GM23338 (cell line): ENCODE results near the gene CD99L2. TPM values are rescaled to one million over a fixed set of nuclear protein-coding genes. Genes with fewer than 3 reads are reported as not detected.

Experiments used
- ATAC-seq: fragments of 200-7000 bp; cut with Tn5 transposase; 3 replicates; pipeline ENCODE4 v1.9.1; 2020
- DNase-seq: peaks from one replicate; pipeline ENCODE4 v3.0.0-alpha.2; 2015; ENCODE audit warnings: low spot score
- H2AFZ ChIP-seq: fragments of 200-600 bp; sonication (generic); 2 replicates; pipeline ENCODE4 v1.8.0; 2016; ENCODE audit warnings: antibody characterized with exemption, mild to moderate bottlenecking, moderate library complexity
- H3F3A ChIP-seq: fragments of 200-600 bp; sonication (generic); replicated peaks from 2 replicates; pipeline ENCODE4 v1.8.0; 2017; ENCODE audit warnings: antibody characterized with exemption, mixed run types, low read depth
- H3K27ac ChIP-seq: fragments of 200-600 bp; sonication (generic); 2 replicates; pipeline ENCODE4 v1.6.1; 2016; ENCODE audit warnings: low read depth
- H3K27me3 ChIP-seq: fragments of 200-600 bp; sonication (generic); 2 replicates; pipeline ENCODE4 v1.8.0; 2016; ENCODE audit warnings: mild to moderate bottlenecking, mixed run types, moderate library complexity; ENCODE audit not compliant: insufficient read depth
- H3K36me3 ChIP-seq: fragments of 200-600 bp; sonication (generic); 2 replicates; pipeline ENCODE4 v1.8.0; 2016; ENCODE audit warnings: mild to moderate bottlenecking; ENCODE audit not compliant: insufficient read depth
- H3K4me1 ChIP-seq: fragments of 200-600 bp; sonication (generic); 2 replicates; pipeline ENCODE4 v1.8.0; 2016; ENCODE audit warnings: mild to moderate bottlenecking, moderate library complexity; ENCODE audit not compliant: insufficient read depth
- H3K4me2 ChIP-seq: fragments of 200-600 bp; sonication (generic); 2 replicates; pipeline ENCODE4 v1.7.1; 2017; ENCODE audit warnings: mixed run types
- H3K4me3 ChIP-seq: fragments of 200-600 bp; sonication (generic); 2 replicates; pipeline ENCODE4 v1.6.1; 2016; ENCODE audit warnings: mixed run types
- H3K79me2 ChIP-seq: fragments of 200-600 bp; sonication (generic); replicated peaks from 2 replicates; pipeline ENCODE4 v1.8.0; 2017; ENCODE audit warnings: mild to moderate bottlenecking; ENCODE audit not compliant: insufficient read depth
- H3K9me2 ChIP-seq: fragments of 200-600 bp; sonication (generic); 2 replicates; pipeline ENCODE4 v1.8.0; 2017; ENCODE audit not compliant: insufficient read depth
- H4K20me1 ChIP-seq: fragments of 200-600 bp; sonication (generic); replicated peaks from 2 replicates; pipeline ENCODE4 v1.8.0; 2017; ENCODE audit warnings: mild to moderate bottlenecking; ENCODE audit not compliant: insufficient read depth
- H3K27ac Mint-ChIP-seq: 2 replicates; pipeline ENCODE4 v1.8.0; 2020; ENCODE audit warnings: inconsistent platforms, mild to moderate bottlenecking, moderate library complexity, mixed read lengths
- H3K27me3 Mint-ChIP-seq: 3 replicates; pipeline ENCODE4 v1.8.0; 2022; ENCODE audit warnings: low read depth, mild to moderate bottlenecking, moderate library complexity, mixed read lengths, inconsistent platforms; ENCODE audit not compliant: insufficient read depth, poor library complexity
- H3K36me3 Mint-ChIP-seq: 3 replicates; pipeline ENCODE4 v1.8.0; 2021; ENCODE audit warnings: low read depth, mild to moderate bottlenecking, inconsistent platforms, moderate library complexity, mixed read lengths
- H3K4me1 Mint-ChIP-seq: 3 replicates; pipeline ENCODE4 v1.8.0; 2020; ENCODE audit warnings: mild to moderate bottlenecking, inconsistent platforms, mixed read lengths
- H3K4me3 Mint-ChIP-seq: 3 replicates; pipeline ENCODE4 v1.8.0; 2021; ENCODE audit warnings: moderate library complexity, mild to moderate bottlenecking, inconsistent platforms, mixed read lengths
- H3K9me3 Mint-ChIP-seq: 3 replicates; pipeline ENCODE4 v1.8.0; 2020; ENCODE audit warnings: moderate library complexity, mild to moderate bottlenecking, inconsistent platforms, mixed read lengths
- CTCF ChIP-seq, 2 experiments: fragments of 200-600 bp in 1 of 2; sonication (generic) in 1 of 2; conservative IDR thresholded peaks; 2 replicates each; pipeline versions ENCODE4 v1.5.1 to v1.6.1; 2016 to 2017; ENCODE audit warnings: antibody characterized with exemption in 2 of 2, low read depth in 2 of 2, mild to moderate bottlenecking in 2 of 2, moderate library complexity in 1 of 2
- JUNB ChIP-seq: IDR thresholded peaks from one replicate; pipeline ENCODE4 v1.6.1; 2016; ENCODE audit warnings: antibody characterized with exemption; ENCODE audit not compliant: unreplicated experiment
- NANOG ChIP-seq: IDR thresholded peaks from 2 replicates; pipeline ENCODE4 v1.6.1; 2016; ENCODE audit warnings: antibody characterized with exemption, borderline replicate concordance
- POLR2AphosphoS5 ChIP-seq: IDR thresholded peaks from 2 replicates; pipeline ENCODE4 v1.6.1; 2016; ENCODE audit warnings: antibody characterized with exemption, low read depth
- REST ChIP-seq: IDR thresholded peaks from one replicate; pipeline ENCODE4 v1.6.1; 2018; ENCODE audit warnings: antibody characterized with exemption; ENCODE audit not compliant: unreplicated experiment
- STAT1 ChIP-seq: IDR thresholded peaks from one replicate; pipeline ENCODE4 v1.6.1; 2016; ENCODE audit warnings: antibody characterized with exemption; ENCODE audit not compliant: unreplicated experiment
- ZNF114 ChIP-seq: fragments of 250-450 bp; sonication (Bioruptor Pico); IDR thresholded peaks from 2 replicates; pipeline ENCODE4 v1.5.0; 2020; ENCODE audit warnings: mild to moderate bottlenecking, moderate library complexity
- ZNF331 ChIP-seq: fragments of 250-450 bp; sonication (Bioruptor Pico); IDR thresholded peaks from 2 replicates; pipeline ENCODE4 v1.5.0; 2020; ENCODE audit warnings: low read depth, mild to moderate bottlenecking, moderate library complexity
- polyA plus RNA-seq: library from polyadenylated mRNA; unstranded; fragments of >200 nt; fragmentation: Nextera tagmentation; extraction: Ambion mirVana; gene quantifications from 2 replicates; pipeline ENCODE4 v1.2.1, GENCODE V29; 2016
- total RNA-seq: library from RNA; depleted of rRNA; stranded (reverse); fragments of >200 nt; shearing (Covaris generic); gene quantifications from 2 replicates; pipeline ENCODE4 v1.2.3, GENCODE V29; 2014
- TF ChIP-seq, protein P1 (sequence below): fragments of 250-450 bp; sonication (Bioruptor Pico); IDR thresholded peaks from 2 replicates; pipeline ENCODE4 v1.5.0; 2020; ENCODE audit warnings: mild to moderate bottlenecking, moderate library complexity

Gene CD99L2
- total and polyA plus RNA-seq, 2 experiments from 2014 or later: 2.6 to 6.4 TPM

- Histone ChIP-seq H2AFZ (no peak overlapping the region), H3K4me3 (no peak overlapping the region), H3K79me2 (no peaks in the 10 kb centered on the region), H3K4me1 (peaks cover 10% of the 10 kb centered on the region), H3K27ac (0 out of 2 replicates have a peak overlapping the region, but pooled peaks have one; percentile 43), H3K9me2 (no peaks in the 10 kb centered on the region), H3F3A (no peaks in the 10 kb centered on the region), H4K20me1 (no peaks in the 10 kb centered on the region), H3K4me2 (no peak overlapping the region), H3K27me3 (no peaks in the 10 kb centered on the region), H3K36me3 (no peaks in the 10 kb centered on the region)
- Mint-ChIP-seq H3K4me3 (no peak overlapping the region), H3K4me1 (peaks cover 25% of the 10 kb centered on the region), H3K9me3 (peaks cover 8% of the 10 kb centered on the region), H3K27me3 (peaks cover 8% of the 10 kb centered on the region), H3K27ac (no peak overlapping the region), H3K36me3 (0 out of 3 replicates have a peak, but pooled peaks cover 3% of the 10 kb centered on the region)
- DNase-seq: peak; percentile 49
- TF ChIP-seq CTCF (conservative IDR thresholded peaks at IDR 0.05; ENCODE audit: low read depth in 2 of 2): 0 out of 4 replicates have a peak, but pooled peaks of 1 of the 2 experiments have one; percentile 9
- TF ChIP-seq, protein P1, sequence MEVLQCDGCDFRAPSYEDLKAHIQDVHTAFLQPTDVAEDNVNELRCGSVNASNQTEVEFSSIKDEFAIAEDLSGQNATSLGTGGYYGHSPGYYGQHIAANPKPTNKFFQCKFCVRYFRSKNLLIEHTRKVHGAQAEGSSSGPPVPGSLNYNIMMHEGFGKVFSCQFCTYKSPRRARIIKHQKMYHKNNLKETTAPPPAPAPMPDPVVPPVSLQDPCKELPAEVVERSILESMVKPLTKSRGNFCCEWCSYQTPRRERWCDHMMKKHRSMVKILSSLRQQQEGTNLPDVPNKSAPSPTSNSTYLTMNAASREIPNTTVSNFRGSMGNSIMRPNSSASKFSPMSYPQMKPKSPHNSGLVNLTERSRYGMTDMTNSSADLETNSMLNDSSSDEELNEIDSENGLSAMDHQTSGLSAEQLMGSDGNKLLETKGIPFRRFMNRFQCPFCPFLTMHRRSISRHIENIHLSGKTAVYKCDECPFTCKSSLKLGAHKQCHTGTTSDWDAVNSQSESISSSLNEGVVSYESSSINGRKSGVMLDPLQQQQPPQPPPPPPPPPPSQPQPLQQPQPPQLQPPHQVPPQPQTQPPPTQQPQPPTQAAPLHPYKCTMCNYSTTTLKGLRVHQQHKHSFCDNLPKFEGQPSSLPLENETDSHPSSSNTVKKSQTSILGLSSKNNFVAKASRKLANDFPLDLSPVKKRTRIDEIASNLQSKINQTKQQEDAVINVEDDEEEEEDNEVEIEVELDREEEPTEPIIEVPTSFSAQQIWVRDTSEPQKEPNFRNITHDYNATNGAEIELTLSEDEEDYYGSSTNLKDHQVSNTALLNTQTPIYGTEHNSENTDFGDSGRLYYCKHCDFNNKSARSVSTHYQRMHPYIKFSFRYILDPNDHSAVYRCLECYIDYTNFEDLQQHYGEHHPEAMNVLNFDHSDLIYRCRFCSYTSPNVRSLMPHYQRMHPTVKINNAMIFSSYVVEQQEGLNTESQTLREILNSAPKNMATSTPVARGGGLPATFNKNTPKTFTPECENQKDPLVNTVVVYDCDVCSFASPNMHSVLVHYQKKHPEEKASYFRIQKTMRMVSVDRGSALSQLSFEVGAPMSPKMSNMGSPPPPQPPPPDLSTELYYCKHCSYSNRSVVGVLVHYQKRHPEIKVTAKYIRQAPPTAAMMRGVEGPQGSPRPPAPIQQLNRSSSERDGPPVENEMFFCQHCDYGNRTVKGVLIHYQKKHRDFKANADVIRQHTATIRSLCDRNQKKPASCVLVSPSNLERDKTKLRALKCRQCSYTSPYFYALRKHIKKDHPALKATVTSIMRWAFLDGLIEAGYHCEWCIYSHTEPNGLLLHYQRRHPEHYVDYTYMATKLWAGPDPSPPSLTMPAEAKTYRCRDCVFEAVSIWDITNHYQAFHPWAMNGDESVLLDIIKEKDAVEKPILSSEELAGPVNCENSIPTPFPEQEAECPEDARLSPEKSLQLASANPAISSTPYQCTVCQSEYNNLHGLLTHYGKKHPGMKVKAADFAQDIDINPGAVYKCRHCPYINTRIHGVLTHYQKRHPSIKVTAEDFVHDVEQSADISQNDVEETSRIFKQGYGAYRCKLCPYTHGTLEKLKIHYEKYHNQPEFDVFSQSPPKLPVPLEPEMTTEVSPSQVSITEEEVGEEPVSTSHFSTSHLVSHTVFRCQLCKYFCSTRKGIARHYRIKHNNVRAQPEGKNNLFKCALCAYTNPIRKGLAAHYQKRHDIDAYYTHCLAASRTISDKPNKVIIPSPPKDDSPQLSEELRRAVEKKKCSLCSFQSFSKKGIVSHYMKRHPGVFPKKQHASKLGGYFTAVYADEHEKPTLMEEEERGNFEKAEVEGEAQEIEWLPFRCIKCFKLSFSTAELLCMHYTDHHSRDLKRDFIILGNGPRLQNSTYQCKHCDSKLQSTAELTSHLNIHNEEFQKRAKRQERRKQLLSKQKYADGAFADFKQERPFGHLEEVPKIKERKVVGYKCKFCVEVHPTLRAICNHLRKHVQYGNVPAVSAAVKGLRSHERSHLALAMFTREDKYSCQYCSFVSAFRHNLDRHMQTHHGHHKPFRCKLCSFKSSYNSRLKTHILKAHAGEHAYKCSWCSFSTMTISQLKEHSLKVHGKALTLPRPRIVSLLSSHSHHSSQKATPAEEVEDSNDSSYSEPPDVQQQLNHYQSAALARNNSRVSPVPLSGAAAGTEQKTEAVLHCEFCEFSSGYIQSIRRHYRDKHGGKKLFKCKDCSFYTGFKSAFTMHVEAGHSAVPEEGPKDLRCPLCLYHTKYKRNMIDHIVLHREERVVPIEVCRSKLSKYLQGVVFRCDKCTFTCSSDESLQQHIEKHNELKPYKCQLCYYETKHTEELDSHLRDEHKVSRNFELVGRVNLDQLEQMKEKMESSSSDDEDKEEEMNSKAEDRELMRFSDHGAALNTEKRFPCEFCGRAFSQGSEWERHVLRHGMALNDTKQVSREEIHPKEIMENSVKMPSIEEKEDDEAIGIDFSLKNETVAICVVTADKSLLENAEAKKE (CRISPR knock-in tag): peak; percentile 48; the same call in 1 of the 2 replicates
- TF ChIP-seq ZNF331 (CRISPR knock-in tag): no peak
- ATAC-seq: peak; percentile 76
These were observed 36.0 kb upstream of the CD99L2 start for GRCh38 chrX:150934453-150934852.

DNA sequence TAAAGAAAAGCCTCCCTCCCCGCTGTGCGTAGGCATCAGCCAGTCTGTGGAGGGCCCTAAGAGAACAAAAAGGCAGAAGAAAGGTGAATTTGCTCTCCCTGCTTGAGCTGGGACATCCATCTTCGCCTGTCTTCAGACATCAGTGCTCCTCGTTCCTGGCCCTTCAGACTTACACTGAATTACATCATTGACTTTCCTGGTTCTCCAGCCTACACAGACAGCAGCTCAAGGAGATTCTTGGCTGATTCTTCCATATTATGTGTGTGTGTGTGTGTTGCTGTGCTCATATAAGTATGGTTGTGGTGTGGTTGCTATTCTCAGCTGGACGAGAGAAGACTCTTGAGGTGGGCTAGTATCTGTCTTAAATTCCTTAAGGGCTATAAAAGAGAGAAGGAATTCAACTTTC lies 35.5 kb upstream of the CD99L2 start:
- H3K4me2 ChIP-seq: no peak overlapping the region
- peaks cover 8% of the 10 kb centered on the region for H3K27me3 Mint-ChIP-seq
- TF ChIP-seq ZNF114 (CRISPR knock-in tag): no peak
- no peak for TF ChIP-seq NANOG
- no peak for TF ChIP-seq JUNB
- no peak for TF ChIP-seq STAT1
- no peak for TF ChIP-seq REST
- no peak for TF ChIP-seq POLR2AphosphoS5

More for the DNA sequence above, 35.5 kb upstream of the CD99L2 start:
- H3K4me1 Mint-ChIP-seq: peaks cover 25% of the 10 kb centered on the region
- Histone ChIP-seq H2AFZ (no peak overlapping the region), H3F3A (no peaks in the 10 kb centered on the region), H3K9me2 (no peaks in the 10 kb centered on the region), H3K27me3 (no peaks in the 10 kb centered on the region), H3K27ac (no peak overlapping the region), H4K20me1 (no peaks in the 10 kb centered on the region), H3K4me3 (no peak overlapping the region), H3K4me1 (peaks cover 10% of the 10 kb centered on the region), H3K36me3 (no peaks in the 10 kb centered on the region), H3K79me2 (no peaks in the 10 kb centered on the region)
- 0 out of 3 replicates have a peak, but pooled peaks cover 3% of the 10 kb centered on the region for H3K36me3 Mint-ChIP-seq
- no peak overlapping the region for H3K27ac Mint-ChIP-seq
- ATAC-seq: peak; percentile 64
- H3K9me3 Mint-ChIP-seq: peaks cover 8% of the 10 kb centered on the region
- no peak overlapping the region for H3K4me3 Mint-ChIP-seq
- DNase-seq: no peak
